ENCODE data around the gene REC8. TPM values are rescaled to one million over a fixed set of nuclear protein-coding genes. Genes with fewer than 3 reads are reported as not detected.

The REC8 gene
- 34.6 and 59.8 TPM in 2 replicates for total RNA-seq (ENCODE audit: low replicate concordance)

DNA sequence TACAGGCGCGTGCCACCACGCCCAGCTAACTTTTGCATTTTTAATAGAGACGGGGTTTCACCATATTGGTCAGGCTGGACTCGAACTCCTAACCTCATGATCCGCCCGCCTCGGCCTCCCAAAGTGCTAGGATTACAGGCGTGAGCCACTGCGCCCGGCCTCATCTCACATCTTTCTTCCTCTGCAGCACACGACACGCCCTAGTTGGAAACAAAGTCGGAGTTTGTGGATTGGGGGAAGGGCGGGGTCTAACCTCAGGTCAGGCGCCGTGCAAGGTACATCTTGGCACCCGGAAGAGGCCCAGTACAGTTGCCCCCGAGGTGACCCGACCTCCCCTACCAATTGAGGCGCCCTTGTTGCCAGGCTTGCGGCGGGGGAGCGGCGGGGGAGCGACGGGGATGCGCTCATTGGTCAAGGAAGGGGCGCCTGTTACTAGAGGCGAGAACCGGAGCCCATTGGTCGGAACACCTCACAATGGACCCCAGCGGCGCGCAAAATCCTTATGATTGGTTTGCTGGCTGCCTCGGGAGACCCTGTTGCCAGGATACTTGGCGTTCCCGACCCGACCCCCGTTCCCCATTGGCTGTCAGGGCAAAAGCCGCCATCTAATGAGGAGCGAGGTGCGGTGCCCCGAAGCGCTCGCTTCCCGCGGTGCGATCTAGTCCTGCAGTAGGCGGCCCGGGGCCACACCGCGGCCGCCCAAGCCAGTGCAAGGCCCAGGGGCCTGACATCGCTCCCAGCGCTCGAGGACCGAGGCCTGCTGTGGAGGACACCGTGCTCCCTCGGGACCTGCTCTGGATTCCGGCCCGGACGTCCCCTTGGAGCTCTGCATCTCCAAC lies at the start of gene REC8:
TSS of gene REC8 (plus strand) at position 659 of the 839 bp plus-strand sequence. CDS start 473 bp downstream, outside the sequence.
- Mint-ChIP-seq H3K4me3 (peak within 1 kb of the TSS; percentile 81), H3K27me3 (ENCODE audit: insufficient read depth, low read depth) (peaks cover 6% of the 10 kb centered on the region), H3K36me3 (peaks cover 2% of the 10 kb centered on the region), H3K27ac (peak within 1 kb of the TSS; percentile 50), H3K4me1 (peaks cover 7% of the 10 kb centered on the region), H3K9me3 (peaks cover 3% of the 10 kb centered on the region)
- peak within 1 kb of the TSS; percentile 90 for H3K4me2 ChIP-seq
- no peaks in the 10 kb centered on the region for H3K36me3 ChIP-seq
- peaks cover 8% of the 10 kb centered on the region for H4K20me1 ChIP-seq (ENCODE audit: low read depth)
- no peaks in the 10 kb centered on the region for H3K9me3 ChIP-seq (ENCODE audit: low read depth)
- DNase-seq (ENCODE audit: low spot score), result peak; percentile 99
- no peaks in the 10 kb centered on the region for H3K27me3 ChIP-seq
- H3K79me2 ChIP-seq (ENCODE audit: low read depth), result peaks cover 16% of the 10 kb centered on the region
- H3K27ac ChIP-seq, result no peak within 1 kb of the TSS
- H3F3A ChIP-seq (ENCODE audit: low read depth), result peaks cover 23% of the 10 kb centered on the region
- peak within 1 kb of the TSS; percentile 38 for H2AFZ ChIP-seq (replicated peaks)
- peaks cover 5% of the 10 kb centered on the region for H3K4me1 ChIP-seq
- no peak within 1 kb of the TSS for H3K9ac ChIP-seq
- peak within 1 kb of the TSS; percentile 60 for H3K4me3 ChIP-seq
- TF ChIP-seq EZH2phosphoT487 (IDR thresholded peaks at IDR 0.05), result no peak
- no peak for TF ChIP-seq EZH2 (IDR thresholded peaks at IDR 0.05)
- TF ChIP-seq CTCF (IDR thresholded peaks at IDR 0.05), result no peak

- Mint-ChIP-seq H3K27ac (no peak overlapping the region), H3K9me3 (no peaks in the 10 kb centered on the region), H3K36me3 (peaks cover 12% of the 10 kb centered on the region), H3K4me1 (no peaks in the 10 kb centered on the region), H3K4me3 (no peak overlapping the region), H3K27me3 (ENCODE audit: insufficient read depth, low read depth) (no peaks in the 10 kb centered on the region)
- H3K4me1 ChIP-seq, result no peaks in the 10 kb centered on the region
- no peak overlapping the region for H3K9ac ChIP-seq
- no peak overlapping the region for H3K4me3 ChIP-seq
- H3K27me3 ChIP-seq, result no peaks in the 10 kb centered on the region
- no peaks in the 10 kb centered on the region for H3F3A ChIP-seq (ENCODE audit: low read depth)
- TF ChIP-seq EZH2phosphoT487 (IDR thresholded peaks at IDR 0.05) (no peak), EZH2 (IDR thresholded peaks at IDR 0.05) (no peak), CTCF (IDR thresholded peaks at IDR 0.05) (no peak)
- DNase-seq (ENCODE audit: low spot score), result no peak
- H4K20me1 ChIP-seq (ENCODE audit: low read depth), result no peaks in the 10 kb centered on the region
- H3K4me2 ChIP-seq, result no peak overlapping the region
- H3K9me3 ChIP-seq (ENCODE audit: low read depth), result no peaks in the 10 kb centered on the region
- no peaks in the 10 kb centered on the region for H3K79me2 ChIP-seq (ENCODE audit: low read depth)
- no peak overlapping the region for H3K27ac ChIP-seq
- no peaks in the 10 kb centered on the region for H3K36me3 ChIP-seq
- no peak overlapping the region for H2AFZ ChIP-seq (replicated peaks)
These were observed 49.5 kb upstream of the REC8 start for GRCh38 chr14:24122416-24122815.

- Histone ChIP-seq H2AFZ (replicated peaks) (no peak overlapping the region), H3K79me2 (ENCODE audit: low read depth) (no peaks in the 10 kb centered on the region), H3K4me2 (no peak overlapping the region), H3K27ac (no peak overlapping the region), H3K27me3 (no peaks in the 10 kb centered on the region), H3K36me3 (no peaks in the 10 kb centered on the region), H3K4me1 (no peaks in the 10 kb centered on the region), H3K9me3 (ENCODE audit: low read depth) (no peaks in the 10 kb centered on the region), H4K20me1 (ENCODE audit: low read depth) (no peaks in the 10 kb centered on the region), H3K9ac (no peak overlapping the region), H3F3A (ENCODE audit: low read depth) (no peaks in the 10 kb centered on the region), H3K4me3 (no peak overlapping the region)
- no peak for DNase-seq (ENCODE audit: low spot score)
- no peak overlapping the region for H3K27ac Mint-ChIP-seq
- peaks cover 12% of the 10 kb centered on the region for H3K36me3 Mint-ChIP-seq
- no peaks in the 10 kb centered on the region for H3K9me3 Mint-ChIP-seq
- no peak for TF ChIP-seq EZH2phosphoT487 (IDR thresholded peaks at IDR 0.05)
- TF ChIP-seq CTCF (IDR thresholded peaks at IDR 0.05), result no peak
- no peak for TF ChIP-seq EZH2 (IDR thresholded peaks at IDR 0.05)
- no peaks in the 10 kb centered on the region for H3K27me3 Mint-ChIP-seq (ENCODE audit: insufficient read depth, low read depth)
- H3K4me3 Mint-ChIP-seq, result no peak overlapping the region
- H3K4me1 Mint-ChIP-seq, result no peaks in the 10 kb centered on the region
These were observed 49.0 kb upstream of the REC8 start for GRCh38 chr14:24122898-24123297.

All from neural progenitor cell (in vitro differentiated cells).